Stimulated activated CD8-positive, alpha-beta memory T cell treated with anti-CD3 and anti-CD28 coated beads, Interleukin-7, amount 100 ng/mL, for 24 hours (primary cell): ENCODE results near the gene SAMD3.
"Not testable (repeated sequence)": the region's sequence is repeated elsewhere in the genome, so short reads cannot be mapped to it uniquely, and the experiment has no call there.

Experiments
- DNase-seq: peaks from one replicate; pipeline ENCODE4 v3.0.0-alpha.2; 2020; ENCODE audit warnings: low read depth

Gene SAMD3, protein sequence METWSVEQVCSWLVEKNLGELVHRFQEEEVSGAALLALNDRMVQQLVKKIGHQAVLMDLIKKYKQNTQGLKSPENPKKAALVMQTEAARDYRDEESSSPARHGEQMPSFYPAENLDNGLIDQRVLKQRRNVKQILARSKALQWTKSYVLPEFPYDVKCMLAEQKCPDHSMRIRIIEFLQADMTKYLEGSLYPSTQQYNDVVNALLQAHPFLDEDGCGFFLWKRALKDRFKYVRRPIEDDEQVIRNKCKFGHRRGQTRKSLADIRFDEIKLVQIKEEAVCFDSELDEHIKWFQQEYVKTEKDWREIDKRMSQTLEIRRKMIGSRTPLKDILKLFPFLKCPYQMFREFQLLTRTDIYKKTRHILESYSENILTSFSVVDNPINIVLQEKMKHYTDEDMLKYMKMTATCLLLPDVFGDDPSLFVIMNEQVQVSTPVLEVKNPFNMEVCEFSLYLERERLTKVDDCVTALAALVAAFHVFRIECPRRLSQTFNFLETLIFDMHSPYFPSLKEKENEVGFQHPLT

GRCh38 chr6:130222775-130223174 lies at the start of gene SAMD3:
TSS of gene SAMD3 (minus strand) at chr6:130222951. CDS start at chr6:130215273, 7,678 bp downstream.
- no peak for DNase-seq

DNA sequence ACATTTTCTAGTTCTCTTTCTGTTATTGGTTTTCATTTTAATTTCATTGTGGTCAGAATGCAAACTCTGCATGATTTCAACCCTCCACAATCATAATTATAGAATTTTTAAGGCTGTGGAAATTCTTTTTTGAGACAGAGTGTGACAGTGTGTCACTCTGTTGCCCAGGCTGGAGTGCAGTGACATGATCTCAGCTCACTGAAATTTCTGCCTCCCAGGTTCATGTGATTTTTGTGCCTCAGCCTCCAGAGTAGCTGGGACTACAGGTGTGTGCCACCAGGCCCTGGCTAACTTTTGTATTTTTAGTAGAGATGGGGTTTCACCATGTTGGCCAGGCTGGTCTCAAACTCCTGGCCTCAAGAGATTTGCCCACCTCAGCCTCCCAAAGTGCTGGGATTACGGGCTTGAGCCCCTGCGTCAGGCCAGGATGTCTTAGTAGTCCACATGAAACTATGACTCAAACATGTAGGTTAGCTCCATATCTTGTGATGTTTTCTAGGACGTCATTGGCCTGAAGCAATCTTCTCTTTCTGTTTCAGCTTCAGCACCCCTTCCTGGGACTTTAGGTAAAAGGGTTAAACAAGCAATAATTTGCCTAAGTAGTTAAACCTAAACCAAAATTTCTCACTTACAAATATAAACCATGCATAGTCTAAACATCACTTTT lies 47.4 kb upstream of the SAMD3 start:
- no peak for DNase-seq

DNA sequence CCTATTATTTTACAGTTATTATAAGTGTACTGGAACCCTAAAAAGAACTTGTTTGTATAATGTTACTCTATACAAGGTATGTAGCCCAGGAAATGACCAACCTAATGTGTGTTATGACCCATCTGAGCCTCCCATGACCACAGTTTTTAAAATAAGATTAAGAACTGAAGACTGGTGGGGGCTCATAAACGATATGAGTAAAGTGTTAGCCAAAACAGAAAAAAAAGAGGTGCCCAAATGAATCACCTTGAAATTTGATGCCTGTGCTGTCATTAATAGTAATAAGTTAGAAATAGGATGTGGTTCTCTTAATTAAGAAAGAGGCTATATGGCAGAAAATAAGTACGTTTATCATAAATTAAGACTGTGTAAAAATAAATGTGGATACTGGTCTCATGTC lies 42.8 kb upstream of the SAMD3 start:
- DNase-seq = not testable (repeated sequence)

GRCh38 chr6:130262008-130262407 lies 39.3 kb upstream of the SAMD3 start:
- DNase-seq = no peak

DNA sequence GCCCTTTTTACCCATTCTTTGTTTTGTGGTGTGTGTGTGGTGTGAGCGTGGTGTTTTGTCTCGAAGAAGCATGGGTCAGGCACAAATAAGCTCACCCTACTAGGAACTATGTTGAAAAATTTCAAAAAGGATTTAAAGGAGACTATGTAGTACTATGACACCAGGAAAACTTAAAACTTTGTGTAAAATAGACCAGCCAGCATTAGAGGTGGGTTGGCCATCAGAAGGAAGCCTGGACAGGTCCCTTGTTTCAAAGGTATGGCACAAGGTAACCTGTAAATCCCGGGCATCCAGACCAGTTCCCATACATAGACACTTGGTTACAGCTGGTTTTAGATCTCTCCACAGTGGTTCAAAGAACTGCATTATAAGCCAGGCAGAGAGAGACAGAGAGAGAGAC lies 38.8 kb upstream of the SAMD3 start:
- DNase-seq = not testable (repeated sequence)

DNA sequence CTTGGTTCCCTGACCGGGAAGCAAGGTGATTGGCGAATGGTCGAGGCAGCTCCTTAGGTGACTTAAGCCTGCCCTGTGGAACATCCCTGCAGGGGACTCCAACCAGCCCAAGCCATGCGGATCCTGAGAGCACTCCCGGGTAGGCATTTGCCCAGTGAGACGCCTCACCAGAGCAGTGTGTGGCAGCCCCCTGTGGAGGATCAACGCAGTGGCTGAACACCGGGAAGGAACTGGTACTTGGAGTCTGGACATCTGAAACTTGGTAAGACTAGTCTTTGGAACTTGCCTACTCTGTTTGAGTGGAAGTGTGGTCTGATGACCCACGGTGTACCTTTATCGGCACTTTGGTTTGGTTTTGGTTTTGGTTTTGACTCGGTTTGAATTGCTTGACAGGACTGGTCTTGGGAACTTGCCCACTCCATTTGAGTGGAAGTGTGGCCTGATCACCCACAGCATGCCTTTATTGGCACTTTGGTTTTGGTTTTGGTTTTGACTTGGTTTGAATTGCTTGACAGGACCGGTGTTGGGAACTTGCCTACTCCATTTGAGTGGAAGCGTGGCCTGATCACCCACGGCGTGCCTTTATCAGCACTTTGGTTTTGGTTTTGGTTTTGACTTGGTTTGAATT lies 38.0 kb upstream of the SAMD3 start:
- DNase-seq = not testable (repeated sequence)

DNA sequence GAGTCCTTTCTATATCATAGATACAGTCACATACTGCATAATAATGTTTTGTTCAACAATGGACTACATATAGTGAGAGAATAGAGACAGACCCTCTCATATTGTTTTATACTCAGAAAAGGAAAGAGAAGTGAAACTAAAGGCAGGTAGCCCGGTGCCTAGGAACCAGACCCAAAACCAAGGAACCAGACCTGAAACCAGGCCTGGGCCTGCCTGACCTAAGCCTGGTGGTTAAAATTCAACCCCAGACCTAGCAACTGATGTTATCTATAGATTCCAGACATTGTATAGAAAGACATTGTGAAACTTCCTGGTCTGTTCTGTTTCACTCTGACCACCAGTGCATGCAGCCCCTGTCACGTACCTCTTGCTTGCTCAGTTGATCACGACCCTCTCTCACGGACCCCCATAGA lies 37.3 kb upstream of the SAMD3 start:
- DNase-seq = not testable (repeated sequence)

DNA sequence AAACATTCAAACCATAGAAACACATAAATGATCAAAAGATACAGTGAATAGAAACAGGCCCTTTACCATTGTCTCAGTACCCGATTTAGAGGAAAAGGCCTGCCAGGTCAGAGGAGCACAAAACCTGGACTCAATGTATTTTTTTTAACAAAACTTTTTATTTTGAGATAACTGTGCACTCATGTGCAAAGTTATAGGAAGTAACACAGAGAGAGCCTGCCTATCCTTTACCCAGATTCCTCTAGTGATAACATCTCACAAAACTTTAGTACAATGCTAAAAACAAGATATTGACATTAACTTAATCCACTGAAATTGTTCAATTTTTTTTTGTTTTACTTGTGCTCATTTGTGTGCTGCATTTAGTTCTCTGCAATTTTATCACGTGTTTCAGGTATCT lies 36.8 kb upstream of the SAMD3 start:
- no peak for DNase-seq

GRCh38 chr6:130259140-130259539 lies 36.4 kb upstream of the SAMD3 start:
- DNase-seq = no peak

GRCh38 chr6:130252527-130253237 lies 29.9 kb upstream of the SAMD3 start:
- DNase-seq = no peak

GRCh38 chr6:130245267-130245666 lies 22.5 kb upstream of the SAMD3 start:
- no peak for DNase-seq

DNA sequence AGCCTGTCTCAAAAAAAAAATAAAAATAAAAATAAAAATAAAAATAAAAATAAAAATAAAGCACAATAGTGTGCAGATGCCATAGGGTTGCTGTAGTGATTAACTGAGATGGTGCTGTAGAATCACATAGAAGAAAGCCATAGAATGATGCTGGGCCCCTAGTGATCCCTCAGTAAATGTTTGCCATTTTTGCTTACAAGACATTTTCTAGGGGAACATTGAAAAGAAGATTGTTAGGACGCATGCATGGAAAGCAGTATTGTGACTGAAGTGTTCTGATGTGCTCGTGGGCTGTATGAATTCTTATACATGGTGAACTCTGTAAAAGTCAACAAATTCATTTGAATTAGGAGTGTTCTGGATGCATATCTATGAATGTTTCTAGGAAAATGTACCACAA lies 22.0 kb upstream of the SAMD3 start:
- no peak for DNase-seq

DNA sequence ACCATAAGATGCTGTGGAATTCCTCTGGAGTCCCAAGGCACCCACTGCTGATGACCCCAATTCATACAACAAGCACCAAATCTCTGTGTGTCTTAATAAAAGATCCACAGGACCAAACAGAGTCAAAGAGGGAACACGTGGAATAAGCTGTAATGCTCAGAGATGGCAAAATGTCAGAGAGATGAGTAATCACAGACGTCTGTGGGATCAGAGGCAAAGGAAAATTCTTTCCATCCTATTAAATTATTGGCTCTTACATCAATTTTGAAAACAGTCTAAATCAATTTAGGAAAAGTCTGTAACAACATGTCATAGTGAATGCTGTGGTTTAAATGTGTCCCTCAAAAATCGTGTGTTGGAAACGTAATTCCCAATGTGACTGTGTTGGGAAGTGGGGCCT lies 17.5 kb upstream of the SAMD3 start:
- DNase-seq = no peak

- DNase-seq = no peak
Observed at GRCh38 chr6:130239755-130240154, 17.0 kb upstream of the SAMD3 start.

GRCh38 chr6:130233330-130233729 lies 10.6 kb upstream of the SAMD3 start:
- no peak for DNase-seq

DNA sequence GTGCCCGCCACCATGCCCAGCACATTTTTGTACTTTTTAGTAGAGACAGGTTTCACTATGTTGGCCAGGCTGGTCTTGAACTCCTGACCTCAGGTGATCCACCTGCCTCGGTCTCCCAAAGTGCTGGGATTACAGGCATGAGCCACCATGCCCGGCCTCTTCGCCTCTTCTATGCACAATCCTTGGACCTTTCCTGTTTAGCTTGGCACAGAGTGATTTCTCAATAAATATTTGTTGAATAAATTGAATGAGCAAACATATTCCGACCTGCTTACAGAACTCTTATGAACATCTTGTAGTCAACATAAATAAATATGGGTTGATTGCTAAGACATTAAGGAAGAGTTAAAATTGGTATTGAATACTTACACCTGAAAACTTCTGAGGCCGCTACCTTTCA lies 7.8 kb upstream of the SAMD3 start:
- DNase-seq = not testable (repeated sequence)

DNA sequence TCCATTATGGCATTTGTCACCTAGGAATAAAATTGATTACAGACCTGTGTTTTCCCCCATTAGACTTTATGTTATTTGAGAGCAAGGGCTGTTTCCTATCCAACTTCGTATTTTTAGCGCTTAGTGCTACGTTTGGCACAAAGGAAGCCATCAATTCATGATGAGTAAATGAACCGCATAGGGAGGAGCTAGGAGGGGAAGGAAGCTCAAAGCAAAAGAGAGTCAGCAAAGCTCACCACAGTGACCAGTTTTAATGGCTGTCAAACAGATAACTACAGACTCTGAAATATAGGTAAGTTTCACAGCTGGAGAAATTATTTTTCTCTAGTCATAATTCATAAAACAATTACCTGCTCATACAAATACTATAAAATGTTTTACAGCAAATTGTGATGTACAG lies 6.9 kb upstream of the SAMD3 start:
- DNase-seq = no peak

DNA sequence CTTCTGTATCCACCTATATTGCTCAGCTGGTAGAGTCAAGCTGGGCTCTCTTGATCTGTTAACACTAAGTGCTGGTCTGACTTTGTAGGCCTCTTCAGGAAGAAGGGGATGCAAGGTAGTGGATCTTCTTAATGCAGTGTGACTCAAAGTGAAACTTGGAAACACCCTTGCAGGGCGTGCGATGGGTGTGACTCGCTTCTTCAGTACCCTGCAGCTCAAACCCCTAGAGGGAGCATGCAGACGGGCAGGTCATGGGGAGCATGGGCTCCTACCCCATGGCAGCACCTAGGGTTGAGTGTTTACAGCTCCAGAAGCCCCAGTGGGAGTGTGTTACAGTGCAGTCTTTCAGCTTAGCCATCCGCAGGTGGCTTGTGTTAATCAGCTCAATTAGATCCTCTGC lies 757 bp upstream of the SAMD3 start:
- peak; percentile 27 for DNase-seq

DNA sequence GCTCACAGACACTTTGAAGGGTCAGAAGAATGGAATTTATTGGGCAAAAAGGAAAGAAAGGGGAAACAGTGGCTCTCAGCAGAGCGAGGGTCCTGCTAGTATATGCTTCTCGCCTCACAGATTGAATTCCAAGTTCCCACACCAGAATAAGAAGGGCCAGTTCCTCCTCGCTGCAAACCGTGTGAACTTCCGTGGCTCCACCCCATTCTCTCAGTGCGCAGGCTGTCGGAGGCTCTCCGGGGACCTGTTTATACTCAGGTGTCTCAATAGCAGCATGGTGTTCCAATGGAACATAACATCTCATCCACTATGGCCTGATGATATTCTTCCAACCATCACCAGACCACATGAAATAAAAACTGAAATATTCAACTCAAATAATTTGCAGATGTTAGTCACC lies 4.6 kb downstream of the SAMD3 start:
- DNase-seq = no peak

DNA sequence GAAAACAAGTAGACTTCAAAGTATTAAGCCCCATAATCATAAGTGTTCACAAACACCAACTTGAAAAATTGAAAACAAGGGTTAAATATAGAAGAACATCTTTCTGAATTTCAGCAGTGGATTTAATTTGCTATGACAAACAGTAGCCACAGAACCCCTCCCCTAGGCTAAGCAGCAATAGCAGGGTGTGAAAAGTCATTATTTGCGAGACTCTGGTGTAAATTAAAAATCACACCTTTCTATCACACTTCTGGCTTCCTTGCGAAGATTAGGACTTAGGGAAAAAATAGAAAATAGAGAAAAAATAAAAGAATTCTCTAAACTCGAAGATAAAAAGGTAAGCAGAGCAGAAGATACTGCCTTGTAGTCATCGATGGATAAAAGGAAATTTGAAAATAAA lies 6.1 kb downstream of the SAMD3 start:
- DNase-seq = no peak

- no peak for DNase-seq
Observed at GRCh38 chr6:130215526-130215925, 7.2 kb downstream of the SAMD3 start.

GRCh38 chr6:130212215-130212874 lies 10.4 kb downstream of the SAMD3 start:
- no peak for DNase-seq
